Stimulated activated naive CD8-positive, alpha-beta T cell treated with anti-CD3 and anti-CD28 coated beads, Interleukin-15, amount 100 ng/mL, for 72 hours (primary cell): ENCODE data around the gene SYS1.

Experiments used
- ATAC-seq: fragments of 150-1000 bp; cut with Tn5 transposase; 2 replicates; pipeline ENCODE4 v1.10.0; 2021; ENCODE audit warnings: mild to moderate bottlenecking, moderate library complexity
- DNase-seq, 2 donors: peaks; one replicate each; pipeline ENCODE4 v3.0.0; 2021 to 2022
- H3K27ac Mint-ChIP-seq, 2 donors: one replicate each; pipeline ENCODE4 v1.8.0; 2022; ENCODE audit warnings: mild to moderate bottlenecking in 2 of 2, mixed read lengths in 2 of 2, moderate library complexity in 2 of 2
- H3K27me3 Mint-ChIP-seq: one replicate; pipeline ENCODE4 v1.8.0; 2022; ENCODE audit warnings: mixed read lengths
- H3K4me1 Mint-ChIP-seq: one replicate; pipeline ENCODE4 v1.8.0; 2022; ENCODE audit warnings: mild to moderate bottlenecking, mixed read lengths
- H3K4me3 Mint-ChIP-seq, 2 donors: one replicate each; pipeline ENCODE4 v1.8.0; 2022; ENCODE audit warnings: mild to moderate bottlenecking in 2 of 2, mixed read lengths in 2 of 2, moderate library complexity in 1 of 2
- H3K9me3 Mint-ChIP-seq, 2 donors: one replicate each; pipeline ENCODE4 v1.8.0; 2022; ENCODE audit warnings: mixed read lengths in 2 of 2

SYS1 gene

GRCh38 chr20:45377269-45377668 lies 14.3 kb downstream of the SYS1 start:
- no peaks in the 10 kb centered on the region for H3K27me3 Mint-ChIP-seq

GRCh38 chr20:45378191-45378590 lies 15.2 kb downstream of the SYS1 start, which contains the start of gene TP53TG5:
TP53TG5 (minus strand) TSS chr20:45378325; CDS start chr20:45378236, 89 bp downstream.
- H3K27ac Mint-ChIP-seq = peak within 1 kb of the TSS in 1 of 2 donors; percentile 22

More at GRCh38 chr20:45377269-45377668, 14.3 kb downstream of the SYS1 start:
- ATAC-seq (no peak), DNase-seq (no peak)
- Mint-ChIP-seq H3K9me3 (no peaks in the 10 kb centered on the region), H3K4me1 (peaks cover 23% of the 10 kb centered on the region), H3K4me3 (no peak overlapping the region), H3K27ac (no peak overlapping the region)

GRCh38 chr20:45387274-45387673 lies 24.3 kb downstream of the SYS1 start:
- Mint-ChIP-seq H3K27ac (no peak overlapping the region), H3K9me3 (peaks cover 9 to 12% of the 10 kb centered on the region in 2 donors), H3K27me3 (no peaks in the 10 kb centered on the region), H3K4me3 (no peak overlapping the region), H3K4me1 (peaks cover 25% of the 10 kb centered on the region)
- no peak for ATAC-seq
- no peak for DNase-seq

More at GRCh38 chr20:45378191-45378590, 15.2 kb downstream of the SYS1 start, which contains the start of gene TP53TG5:
- ATAC-seq = no peak
- Mint-ChIP-seq H3K4me3 (no peak within 1 kb of the TSS), H3K4me1 (peaks cover 14% of the 10 kb centered on the region), H3K27me3 (no peaks in the 10 kb centered on the region), H3K9me3 (no peaks in the 10 kb centered on the region)
- no peak for DNase-seq

GRCh38 chr20:45390931-45391330 lies 28.0 kb downstream of the SYS1 start:
- ATAC-seq (no peak), DNase-seq (no peak)
- no peak overlapping the region for H3K27ac Mint-ChIP-seq
- peaks cover 9 to 12% of the 10 kb centered on the region in 2 donors for H3K9me3 Mint-ChIP-seq
- no peak overlapping the region for H3K4me3 Mint-ChIP-seq
- peaks cover 27% of the 10 kb centered on the region for H3K4me1 Mint-ChIP-seq
- H3K27me3 Mint-ChIP-seq = no peaks in the 10 kb centered on the region

- Mint-ChIP-seq H3K4me3 (no peak overlapping the region), H3K27ac (peak overlapping the region in 1 of 2 donors; percentile 34), H3K4me1 (peaks cover 29% of the 10 kb centered on the region), H3K27me3 (no peaks in the 10 kb centered on the region), H3K9me3 (peaks cover 9 to 11% of the 10 kb centered on the region in 2 donors)
- DNase-seq (no peak), ATAC-seq (no peak)
These were observed 28.6 kb downstream of the SYS1 start for GRCh38 chr20:45391559-45391958.

GRCh38 chr20:45392733-45393132 lies 29.8 kb downstream of the SYS1 start:
- Mint-ChIP-seq H3K27me3 (no peaks in the 10 kb centered on the region), H3K9me3 (no peaks in the 10 kb centered on the region), H3K4me3 (no peak overlapping the region), H3K27ac (no peak overlapping the region), H3K4me1 (peaks cover 29% of the 10 kb centered on the region)
- no peak for DNase-seq
- ATAC-seq = no peak

GRCh38 chr20:45394221-45395113 lies 31.5 kb downstream of the SYS1 start:
- Mint-ChIP-seq H3K4me1 (peaks cover 21% of the 10 kb centered on the region), H3K27me3 (no peaks in the 10 kb centered on the region), H3K9me3 (peaks cover 0 to 5% of the 10 kb centered on the region in 2 donors), H3K4me3 (no peak overlapping the region), H3K27ac (no peak overlapping the region)
- no peak for ATAC-seq
- no peak for DNase-seq

GRCh38 chr20:45395114-45395415 lies 32.1 kb downstream of the SYS1 start:
- Mint-ChIP-seq H3K4me3 (no peak overlapping the region), H3K27ac (no peak overlapping the region), H3K4me1 (peaks cover 19% of the 10 kb centered on the region), H3K9me3 (peaks cover 4 to 11% of the 10 kb centered on the region in 2 donors), H3K27me3 (no peaks in the 10 kb centered on the region)
- ATAC-seq (no peak), DNase-seq (no peak)

GRCh38 chr20:45399018-45399417 lies 36.1 kb downstream of the SYS1 start:
- H3K9me3 Mint-ChIP-seq = peaks cover 11 to 35% of the 10 kb centered on the region in 2 donors
- H3K4me3 Mint-ChIP-seq = no peak overlapping the region
- ATAC-seq (no peak), DNase-seq (no peak)
- no peaks in the 10 kb centered on the region for H3K27me3 Mint-ChIP-seq
- peaks cover 10% of the 10 kb centered on the region for H3K4me1 Mint-ChIP-seq
- no peak overlapping the region for H3K27ac Mint-ChIP-seq

- no peaks in the 10 kb centered on the region for H3K27me3 Mint-ChIP-seq
- no peak overlapping the region for H3K27ac Mint-ChIP-seq
These were observed 37.5 kb downstream of the SYS1 start for GRCh38 chr20:45400346-45401031.

GRCh38 chr20:45402946-45403345 lies 40.0 kb downstream of the SYS1 start:
- no peak for DNase-seq
- Mint-ChIP-seq H3K27me3 (no peaks in the 10 kb centered on the region), H3K9me3 (peaks cover 11 to 35% of the 10 kb centered on the region in 2 donors), H3K4me1 (peaks cover 31% of the 10 kb centered on the region), H3K27ac (no peak overlapping the region), H3K4me3 (no peak overlapping the region)
- ATAC-seq = no peak

More at GRCh38 chr20:45400346-45401031, 37.5 kb downstream of the SYS1 start:
- no peak for DNase-seq
- Mint-ChIP-seq H3K4me3 (no peak overlapping the region), H3K4me1 (peaks cover 20% of the 10 kb centered on the region), H3K9me3 (peaks cover 11 to 35% of the 10 kb centered on the region in 2 donors)
- no peak for ATAC-seq

- Mint-ChIP-seq H3K4me1 (peaks cover 41% of the 10 kb centered on the region), H3K4me3 (peak overlapping the region; percentile 69 to 92), H3K9me3 (peaks cover 11 to 29% of the 10 kb centered on the region in 2 donors), H3K27ac (peak overlapping the region in 1 of 2 donors; percentile 74), H3K27me3 (no peaks in the 10 kb centered on the region)
- ATAC-seq (no peak), DNase-seq (no peak)
These were observed 41.5 kb downstream of the SYS1 start for GRCh38 chr20:45404438-45404837.

GRCh38 chr20:45405571-45406259 lies 42.8 kb downstream of the SYS1 start:
- Mint-ChIP-seq H3K9me3 (peaks cover 6 to 17% of the 10 kb centered on the region in 2 donors), H3K27ac (no peak overlapping the region), H3K4me3 (peak overlapping the region; percentile 89 to 92), H3K27me3 (no peaks in the 10 kb centered on the region), H3K4me1 (peaks cover 41% of the 10 kb centered on the region)
- DNase-seq (peak; percentile 20 to 46), ATAC-seq (peak; percentile 47)

- H3K27me3 Mint-ChIP-seq = no peaks in the 10 kb centered on the region
- DNase-seq (peak; percentile 25 to 42), ATAC-seq (peak; percentile 68)
- H3K4me1 Mint-ChIP-seq = peaks cover 41% of the 10 kb centered on the region
- peaks cover 6 to 9% of the 10 kb centered on the region in 2 donors for H3K9me3 Mint-ChIP-seq
- peak overlapping the region; percentile 92 to 95 for H3K27ac Mint-ChIP-seq
- peak overlapping the region; percentile 89 to 92 for H3K4me3 Mint-ChIP-seq
These were observed 43.5 kb downstream of the SYS1 start for GRCh38 chr20:45406260-45407066.
